ENCODE measurements around the gene ELF1.
A peak's percentile ranks its signal among the peaks of the same experiment; 100 is the strongest.

The ELF1 gene

DNA sequence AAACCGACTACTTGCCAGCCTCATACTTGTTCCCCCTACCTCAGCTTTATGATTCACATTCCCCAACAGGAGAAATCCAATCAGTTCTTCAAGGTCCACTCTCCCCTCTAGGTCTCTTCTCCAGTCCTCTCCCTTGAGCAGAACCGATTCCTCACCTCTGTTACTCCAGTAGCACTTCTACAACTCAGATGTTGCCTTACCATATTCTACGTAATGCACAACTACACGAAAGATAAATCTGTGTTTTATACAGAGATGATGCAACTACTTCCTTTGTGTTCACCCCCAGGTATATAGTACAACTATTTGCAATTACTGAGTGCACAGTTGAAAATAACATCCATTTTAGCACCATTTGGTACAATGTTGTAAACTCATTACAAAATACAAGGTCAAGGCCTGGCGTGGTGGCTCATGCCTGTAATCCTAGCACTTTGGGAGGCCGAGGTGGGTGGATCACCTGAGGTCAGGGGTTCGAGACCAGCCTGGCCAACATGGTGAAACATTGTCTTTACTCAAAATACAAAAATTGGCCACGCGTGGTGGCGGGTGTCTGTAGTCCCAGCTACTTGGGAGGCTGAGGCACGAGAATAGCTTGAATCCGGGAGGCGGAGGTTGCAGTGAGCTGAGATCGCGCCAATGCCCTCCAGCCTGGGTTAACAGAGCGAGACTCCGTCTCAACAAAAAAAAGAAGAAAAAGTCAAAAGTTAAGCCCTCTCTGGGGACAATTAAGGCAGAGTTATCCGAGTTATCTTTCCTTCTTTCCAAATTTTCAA lies 39.4 kb upstream of the ELF1 start:
- no peak overlapping the region for H2AK5ac ChIP-seq (ENCODE audit: low read length)
- no peak overlapping the region for H4K12ac ChIP-seq (ENCODE audit: low read depth, low read length)
- no peak overlapping the region for H2AFZ ChIP-seq (ENCODE audit: insufficient read depth, low read length, poor library complexity)
- no peak overlapping the region for H4K8ac ChIP-seq (ENCODE audit: low read depth, low read length)
- H2BK5ac ChIP-seq (ENCODE audit: low read depth, low read length, poor library complexity): no peak overlapping the region
- H3K9me3 ChIP-seq (ENCODE audit: insufficient read depth, low read depth, low read length): no peaks in the 10 kb centered on the region
- H3K18ac ChIP-seq (ENCODE audit: low read length): peak overlapping the region; percentile 68
- no peak overlapping the region for H2BK12ac ChIP-seq (ENCODE audit: low read length)
- no peak overlapping the region for H4K91ac ChIP-seq (ENCODE audit: low read depth, low read length)
- H3K4ac ChIP-seq (ENCODE audit: low read depth, low read length): peak overlapping the region; percentile 87
- H2BK120ac ChIP-seq (ENCODE audit: insufficient read depth, low read length, poor library complexity): no peak overlapping the region
- H3K79me2 ChIP-seq (ENCODE audit: control insufficient read depth, insufficient read depth, low read length, poor library complexity): peaks cover 22% of the 10 kb centered on the region
- H3K23ac ChIP-seq (ENCODE audit: low read length): no peak overlapping the region
- H3K79me1 ChIP-seq (ENCODE audit: low read length): peaks cover 22% of the 10 kb centered on the region
- no CpG with 5 or more reads among the region's 18 CpGs for WGBS (ENCODE audit: extremely low coverage, insufficient coverage, insufficient read length)
- no peak overlapping the region for H3K9ac ChIP-seq (ENCODE audit: low read length)
- H3K27me3 ChIP-seq (ENCODE audit: insufficient read depth, low read length): no peaks in the 10 kb centered on the region
- H3K27ac ChIP-seq (ENCODE audit: low read depth, low read length): no peak overlapping the region
- H3K36me3 ChIP-seq (ENCODE audit: control insufficient read depth in 1 of 2, insufficient read depth in 2 of 2, low read length in 2 of 2): peaks cover 0 to 2% of the 10 kb centered on the region in 2 experiments
- H3K4me2 ChIP-seq (ENCODE audit: low read length): peak overlapping the region; percentile 45
- H3K4me1 ChIP-seq (ENCODE audit: control insufficient read depth in 1 of 2, insufficient read depth in 2 of 2, low read length in 2 of 2): peaks cover 5 to 7% of the 10 kb centered on the region in 2 experiments
- no peak overlapping the region for H3K4me3 ChIP-seq (ENCODE audit: low read depth, low read length)
- no peak overlapping the region for H3K14ac ChIP-seq (ENCODE audit: low read length)
- DNase-seq: no peak

DNA sequence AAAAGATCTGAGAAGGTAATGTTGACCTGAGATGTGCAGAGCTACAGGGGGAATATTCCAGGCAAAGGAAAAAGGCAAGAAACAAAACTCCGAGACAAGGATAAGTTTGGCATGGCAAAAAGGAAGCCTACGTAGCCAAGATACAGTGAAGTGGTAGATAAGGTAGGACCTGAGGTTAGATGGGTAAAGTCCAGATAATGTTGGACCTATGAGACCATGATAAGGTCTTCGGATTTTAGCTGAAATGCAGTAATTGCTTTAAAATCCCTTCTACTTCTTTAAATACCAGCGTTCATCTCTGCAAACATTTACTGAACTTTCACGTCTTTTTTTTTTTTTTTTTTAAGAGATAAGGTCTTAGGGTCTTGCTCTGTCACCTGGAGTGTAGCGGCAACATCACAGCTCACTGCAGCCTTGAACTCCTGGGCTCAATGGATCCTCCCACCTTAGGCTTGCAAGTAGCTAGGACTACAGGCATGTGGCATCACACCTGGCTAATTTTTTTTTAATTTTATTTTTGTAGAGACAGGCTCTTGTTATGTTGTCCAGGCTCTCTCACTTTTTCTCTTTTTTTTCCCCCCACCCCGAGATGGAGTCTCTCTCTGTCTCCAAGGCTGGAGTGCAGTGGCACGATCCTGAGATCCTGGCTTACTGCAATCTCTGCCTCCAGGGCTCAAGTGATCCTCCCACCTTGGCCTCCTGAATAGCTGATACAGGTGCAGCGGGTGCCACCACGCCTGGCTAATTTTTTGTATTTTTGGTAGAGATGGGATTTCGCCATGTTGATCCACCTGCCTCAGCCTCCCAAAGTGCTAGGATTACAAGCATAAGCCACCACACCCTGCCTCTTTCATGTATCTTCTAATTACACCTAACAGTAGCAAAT lies 38.0 kb upstream of the ELF1 start:
- Histone ChIP-seq H3K9ac (ENCODE audit: low read length) (no peak overlapping the region), H4K91ac (ENCODE audit: low read depth, low read length) (no peak overlapping the region), H4K8ac (ENCODE audit: low read depth, low read length) (no peak overlapping the region), H2BK5ac (ENCODE audit: low read depth, low read length, poor library complexity) (no peak overlapping the region), H3K79me1 (ENCODE audit: low read length) (peaks cover 22% of the 10 kb centered on the region), H2AFZ (ENCODE audit: insufficient read depth, low read length, poor library complexity) (no peak overlapping the region), H4K12ac (ENCODE audit: low read depth, low read length) (no peak overlapping the region), H3K23ac (ENCODE audit: low read length) (no peak overlapping the region), H3K4me3 (ENCODE audit: low read depth, low read length) (no peak overlapping the region), H3K36me3 (ENCODE audit: control insufficient read depth in 1 of 2, insufficient read depth in 2 of 2, low read length in 2 of 2) (peaks cover 0 to 2% of the 10 kb centered on the region in 2 experiments), H3K9me3 (ENCODE audit: insufficient read depth, low read depth, low read length) (no peaks in the 10 kb centered on the region), H2AK5ac (ENCODE audit: low read length) (no peak overlapping the region), H2BK12ac (ENCODE audit: low read length) (no peak overlapping the region), H3K79me2 (ENCODE audit: control insufficient read depth, insufficient read depth, low read length, poor library complexity) (peaks cover 22% of the 10 kb centered on the region), H3K4me1 (ENCODE audit: control insufficient read depth in 1 of 2, insufficient read depth in 2 of 2, low read length in 2 of 2) (peaks cover 5 to 7% of the 10 kb centered on the region in 2 experiments), H2BK120ac (ENCODE audit: insufficient read depth, low read length, poor library complexity) (no peak overlapping the region), H3K4ac (ENCODE audit: low read depth, low read length) (peak overlapping the region; percentile 94), H3K27ac (ENCODE audit: low read depth, low read length) (no peak overlapping the region), H3K18ac (ENCODE audit: low read length) (no peak overlapping the region), H3K27me3 (ENCODE audit: insufficient read depth, low read length) (no peaks in the 10 kb centered on the region), H3K14ac (ENCODE audit: low read length) (no peak overlapping the region), H3K4me2 (ENCODE audit: low read length) (no peak overlapping the region)
- WGBS (ENCODE audit: extremely low coverage, insufficient coverage, insufficient read length): no CpG with 5 or more reads among the region's 11 CpGs
- DNase-seq: peak; percentile 50 to 72

DNA sequence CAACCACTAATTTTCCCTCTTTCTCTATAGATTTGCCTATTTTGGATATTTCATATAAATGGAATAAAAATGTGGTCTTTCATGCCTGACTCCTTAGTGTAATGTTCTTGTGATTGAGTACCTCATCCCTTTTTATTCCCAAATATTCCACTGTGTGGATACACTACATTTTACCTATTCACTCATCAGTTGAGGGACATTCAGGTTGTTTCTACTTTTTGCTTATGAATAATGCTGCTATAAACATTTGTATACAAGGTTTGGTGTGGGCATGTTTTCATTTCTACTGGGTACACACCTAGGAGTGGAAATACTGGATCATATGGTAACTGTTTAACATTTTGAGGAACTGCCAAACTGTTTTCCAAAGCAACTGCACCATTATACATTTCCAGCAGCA lies 37.1 kb upstream of the ELF1 start:
- Histone ChIP-seq H3K4me3 (ENCODE audit: low read depth, low read length) (no peak overlapping the region), H3K9ac (ENCODE audit: low read length) (no peak overlapping the region), H3K9me3 (ENCODE audit: insufficient read depth, low read depth, low read length) (no peaks in the 10 kb centered on the region), H2BK12ac (ENCODE audit: low read length) (no peak overlapping the region), H3K36me3 (ENCODE audit: control insufficient read depth in 1 of 2, insufficient read depth in 2 of 2, low read length in 2 of 2) (peaks cover 0 to 2% of the 10 kb centered on the region in 2 experiments), H3K4me1 (ENCODE audit: control insufficient read depth in 1 of 2, insufficient read depth in 2 of 2, low read length in 2 of 2) (peaks cover 5 to 7% of the 10 kb centered on the region in 2 experiments), H2BK5ac (ENCODE audit: low read depth, low read length, poor library complexity) (no peak overlapping the region), H3K14ac (ENCODE audit: low read length) (no peak overlapping the region), H3K18ac (ENCODE audit: low read length) (no peak overlapping the region), H3K4ac (ENCODE audit: low read depth, low read length) (no peak overlapping the region), H3K27ac (ENCODE audit: low read depth, low read length) (no peak overlapping the region), H3K4me2 (ENCODE audit: low read length) (no peak overlapping the region), H4K8ac (ENCODE audit: low read depth, low read length) (no peak overlapping the region), H3K79me2 (ENCODE audit: control insufficient read depth, insufficient read depth, low read length, poor library complexity) (peaks cover 22% of the 10 kb centered on the region), H4K12ac (ENCODE audit: low read depth, low read length) (no peak overlapping the region), H4K91ac (ENCODE audit: low read depth, low read length) (no peak overlapping the region), H3K23ac (ENCODE audit: low read length) (no peak overlapping the region), H3K27me3 (ENCODE audit: insufficient read depth, low read length) (no peaks in the 10 kb centered on the region), H2AK5ac (ENCODE audit: low read length) (no peak overlapping the region), H2AFZ (ENCODE audit: insufficient read depth, low read length, poor library complexity) (no peak overlapping the region), H3K79me1 (ENCODE audit: low read length) (peaks cover 14% of the 10 kb centered on the region), H2BK120ac (ENCODE audit: insufficient read depth, low read length, poor library complexity) (no peak overlapping the region)
- no peak for DNase-seq

DNA sequence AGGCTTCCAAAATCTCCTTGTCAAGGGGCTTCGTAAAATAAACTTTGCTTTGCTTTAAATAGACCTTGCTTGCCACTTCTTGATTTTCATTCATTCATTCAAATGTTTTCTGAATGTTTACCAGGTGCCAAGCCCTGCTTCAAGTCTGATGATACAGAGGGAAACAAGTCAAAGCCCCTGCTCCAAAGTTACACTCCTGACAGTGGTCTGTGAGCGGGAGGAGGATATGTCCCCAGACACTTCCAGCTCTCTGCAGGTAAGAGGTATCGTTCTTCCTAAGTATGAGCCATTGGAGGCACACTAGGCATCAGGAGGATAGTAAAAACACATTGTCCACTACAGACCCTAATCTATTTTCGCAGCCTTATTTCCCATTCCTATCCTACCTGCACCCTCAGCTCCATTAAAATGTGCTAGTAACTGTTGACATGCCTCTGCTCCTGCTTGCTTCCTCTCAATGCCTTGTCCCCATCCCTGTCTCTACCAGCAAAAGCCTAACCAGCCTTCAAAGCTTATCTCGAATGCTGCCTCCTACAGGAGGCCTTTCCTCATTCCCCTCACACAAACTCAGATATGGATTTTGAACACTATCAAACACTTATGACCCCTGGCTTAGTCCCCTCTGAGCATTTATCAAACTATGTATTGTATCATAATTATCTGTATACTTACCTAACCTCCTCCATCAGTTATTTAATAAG lies 36.0 kb upstream of the ELF1 start:
- no peak overlapping the region for H2AFZ ChIP-seq (ENCODE audit: insufficient read depth, low read length, poor library complexity)
- H3K9ac ChIP-seq (ENCODE audit: low read length): no peak overlapping the region
- no peak overlapping the region for H3K23ac ChIP-seq (ENCODE audit: low read length)
- no CpG with 5 or more reads among the region's 5 CpGs for WGBS (ENCODE audit: extremely low coverage, insufficient coverage, insufficient read length)
- no peak overlapping the region for H4K91ac ChIP-seq (ENCODE audit: low read depth, low read length)
- H3K18ac ChIP-seq (ENCODE audit: low read length): no peak overlapping the region
- no peak overlapping the region for H2BK5ac ChIP-seq (ENCODE audit: low read depth, low read length, poor library complexity)
- no peak overlapping the region for H2AK5ac ChIP-seq (ENCODE audit: low read length)
- H3K79me2 ChIP-seq (ENCODE audit: control insufficient read depth, insufficient read depth, low read length, poor library complexity): peaks cover 12% of the 10 kb centered on the region
- peaks cover 3% of the 10 kb centered on the region for H3K79me1 ChIP-seq (ENCODE audit: low read length)
- no peaks in the 10 kb centered on the region for H3K9me3 ChIP-seq (ENCODE audit: insufficient read depth, low read depth, low read length)
- no peak overlapping the region for H4K8ac ChIP-seq (ENCODE audit: low read depth, low read length)
- H3K4ac ChIP-seq (ENCODE audit: low read depth, low read length): no peak overlapping the region
- peaks cover 5 to 7% of the 10 kb centered on the region in 2 experiments for H3K4me1 ChIP-seq (ENCODE audit: control insufficient read depth in 1 of 2, insufficient read depth in 2 of 2, low read length in 2 of 2)
- H3K27me3 ChIP-seq (ENCODE audit: insufficient read depth, low read length): no peaks in the 10 kb centered on the region
- no peak overlapping the region for H3K4me2 ChIP-seq (ENCODE audit: low read length)
- no peak overlapping the region for H3K27ac ChIP-seq (ENCODE audit: low read depth, low read length)
- H3K4me3 ChIP-seq (ENCODE audit: low read depth, low read length): no peak overlapping the region
- DNase-seq: no peak
- H3K36me3 ChIP-seq (ENCODE audit: control insufficient read depth in 1 of 2, insufficient read depth in 2 of 2, low read length in 2 of 2): peaks cover 0 to 2% of the 10 kb centered on the region in 2 experiments
- H2BK12ac ChIP-seq (ENCODE audit: low read length): no peak overlapping the region
- H4K12ac ChIP-seq (ENCODE audit: low read depth, low read length): no peak overlapping the region
- no peak overlapping the region for H2BK120ac ChIP-seq (ENCODE audit: insufficient read depth, low read length, poor library complexity)
- no peak overlapping the region for H3K14ac ChIP-seq (ENCODE audit: low read length)

All from trophoblast cell (in vitro differentiated cells and primary cell).